OCI-LY1 (cell line): ENCODE measurements around the gene OVOL1.

Experiments used
- H2AFZ ChIP-seq: fragments of 200-600 bp; sonication (generic), shearing (Covaris generic); 2 replicates; pipeline ENCODE4 v1.6.0; 2014; ENCODE audit warnings: antibody characterized with exemption, mild to moderate bottlenecking, low read length
- H3F3A ChIP-seq: fragments of 200-600 bp; sonication (generic), shearing (Covaris generic); 2 replicates; pipeline ENCODE4 v1.6.0; 2014; ENCODE audit warnings: mild to moderate bottlenecking, antibody characterized with exemption, low read length, moderate library complexity; ENCODE audit not compliant: insufficient read depth
- H3K27ac ChIP-seq: fragments of 200-600 bp; sonication (generic); 2 replicates; pipeline ENCODE4 v1.5.1; 2014; ENCODE audit warnings: low read length, mixed run types, mild to moderate bottlenecking, low read depth; ENCODE audit not compliant: poor library complexity, severe bottlenecking
- H3K27me3 ChIP-seq: fragments of 200-600 bp; sonication (generic); 2 replicates; pipeline ENCODE4 v1.6.0; 2014; ENCODE audit warnings: antibody characterized with exemption, mild to moderate bottlenecking, low read length, moderate library complexity; ENCODE audit not compliant: insufficient read depth
- H3K36me3 ChIP-seq: fragments of 200-600 bp; sonication (generic); 2 replicates; pipeline ENCODE4 v1.6.1; 2014; ENCODE audit warnings: mild to moderate bottlenecking, antibody characterized with exemption, low read length, moderate library complexity, mixed read lengths; ENCODE audit not compliant: insufficient read depth
- H3K4me1 ChIP-seq: fragments of 200-600 bp; sonication (generic); 2 replicates; pipeline ENCODE4 v1.5.1; 2014; ENCODE audit warnings: mild to moderate bottlenecking, low read length, moderate library complexity; ENCODE audit not compliant: insufficient read depth, severe bottlenecking
- H3K4me2 ChIP-seq: fragments of 200-600 bp; sonication (generic), shearing (Covaris generic); 2 replicates; pipeline ENCODE4 v1.6.1; 2014; ENCODE audit warnings: low read length
- H3K4me3 ChIP-seq: fragments of 200-600 bp; sonication (generic); 2 replicates; pipeline ENCODE4 v1.5.1; 2014; ENCODE audit warnings: low read length, low read depth, mild to moderate bottlenecking, mixed read lengths; ENCODE audit not compliant: poor library complexity, severe bottlenecking
- H3K79me2 ChIP-seq: fragments of 200-600 bp; shearing (Covaris generic); 2 replicates; pipeline ENCODE4 v1.6.1; 2016; ENCODE audit warnings: mixed run types, low read length, mixed read lengths; ENCODE audit not compliant: insufficient read depth
- H3K9ac ChIP-seq: fragments of 200-600 bp; sonication (generic), shearing (Covaris generic); 2 replicates; pipeline ENCODE4 v1.6.1; 2014; ENCODE audit warnings: mild to moderate bottlenecking, low read length, mixed read lengths
- H3K9me2 ChIP-seq: fragments of 200-600 bp; sonication (generic), shearing (Covaris generic); 2 replicates; pipeline ENCODE4 v1.6.1; 2014; ENCODE audit warnings: low read depth, mild to moderate bottlenecking, low read length, mixed read lengths
- H3K9me3 ChIP-seq: fragments of 200-600 bp; shearing (Covaris generic); 2 replicates; pipeline ENCODE4 v1.6.1; 2014; ENCODE audit warnings: low read length, mixed read lengths
- H4K20me1 ChIP-seq: fragments of 200-600 bp; sonication (generic), shearing (Covaris generic); 2 replicates; pipeline ENCODE4 v1.6.0; 2016; ENCODE audit warnings: mild to moderate bottlenecking, low read length; ENCODE audit not compliant: insufficient read depth
- EZH2 ChIP-seq: fragments of 200-600 bp; sonication (generic), shearing (Covaris generic); IDR thresholded peaks from 2 replicates; pipeline ENCODE4 v1.8.0; 2017; ENCODE audit warnings: borderline replicate concordance, mixed run types, mild to moderate bottlenecking, antibody characterized with exemption, low read length, moderate library complexity, mixed read lengths
- TF ChIP-seq, protein P1 (sequence below): fragments of 200-600 bp; sonication (generic), shearing (Covaris generic); IDR thresholded peaks from 2 replicates; pipeline ENCODE4 v1.5.1; 2017; ENCODE audit warnings: mild to moderate bottlenecking, antibody characterized with exemption, low read length, moderate library complexity, mixed read lengths

The OVOL1 gene

DNA sequence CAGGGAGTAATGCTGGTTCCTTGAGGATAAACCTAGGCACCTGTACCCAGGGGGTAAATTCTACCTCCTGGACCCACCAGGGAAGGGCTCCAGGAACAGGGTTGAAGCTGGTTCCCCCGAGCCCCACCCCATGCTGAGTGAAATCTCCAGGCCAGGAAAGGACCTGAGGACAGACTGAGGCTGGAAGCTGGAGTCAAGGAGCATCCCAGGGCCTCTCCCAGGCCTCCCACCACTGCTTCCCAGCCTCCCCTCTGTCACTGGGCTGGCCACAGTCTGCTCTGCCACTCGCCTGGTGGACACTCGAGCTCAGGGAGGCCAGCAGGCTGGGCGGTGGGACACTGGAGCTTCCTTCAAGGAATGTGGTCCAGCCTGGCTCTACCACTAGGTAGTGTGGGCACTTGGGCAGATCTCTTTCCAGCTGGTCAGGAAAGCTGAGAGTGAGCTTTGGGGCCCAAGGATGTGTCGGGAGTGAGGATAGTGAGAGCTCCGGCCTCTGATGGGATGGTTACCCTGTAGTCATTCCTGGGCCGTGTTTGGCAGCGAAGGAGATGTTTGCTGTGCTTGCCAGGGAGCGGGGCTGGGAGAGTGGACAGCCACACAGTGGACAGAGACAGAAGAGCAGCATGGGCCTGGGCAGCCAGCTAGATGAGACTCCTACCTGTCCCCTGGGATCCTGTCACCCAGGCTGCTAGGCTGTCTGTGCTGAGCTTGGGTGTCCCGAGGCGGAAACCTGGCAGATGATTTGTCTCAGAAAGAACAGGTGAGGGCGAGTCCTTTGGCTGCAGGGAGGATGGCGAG lies 3.4 kb downstream of the OVOL1 start:
- Histone ChIP-seq H3K4me1 (peaks cover 24% of the 10 kb centered on the region), H3K9ac (no peak overlapping the region), H3K79me2 (no peaks in the 10 kb centered on the region), H3K4me3 (no peak overlapping the region), H3K27me3 (peaks cover 28% of the 10 kb centered on the region), H3K36me3 (no peaks in the 10 kb centered on the region), H3F3A (no peaks in the 10 kb centered on the region), H4K20me1 (no peaks in the 10 kb centered on the region), H3K9me2 (no peaks in the 10 kb centered on the region), H2AFZ (no peak overlapping the region), H3K9me3 (no peaks in the 10 kb centered on the region), H3K4me2 (no peak overlapping the region), H3K27ac (no peak overlapping the region)
- TF ChIP-seq, protein P1, sequence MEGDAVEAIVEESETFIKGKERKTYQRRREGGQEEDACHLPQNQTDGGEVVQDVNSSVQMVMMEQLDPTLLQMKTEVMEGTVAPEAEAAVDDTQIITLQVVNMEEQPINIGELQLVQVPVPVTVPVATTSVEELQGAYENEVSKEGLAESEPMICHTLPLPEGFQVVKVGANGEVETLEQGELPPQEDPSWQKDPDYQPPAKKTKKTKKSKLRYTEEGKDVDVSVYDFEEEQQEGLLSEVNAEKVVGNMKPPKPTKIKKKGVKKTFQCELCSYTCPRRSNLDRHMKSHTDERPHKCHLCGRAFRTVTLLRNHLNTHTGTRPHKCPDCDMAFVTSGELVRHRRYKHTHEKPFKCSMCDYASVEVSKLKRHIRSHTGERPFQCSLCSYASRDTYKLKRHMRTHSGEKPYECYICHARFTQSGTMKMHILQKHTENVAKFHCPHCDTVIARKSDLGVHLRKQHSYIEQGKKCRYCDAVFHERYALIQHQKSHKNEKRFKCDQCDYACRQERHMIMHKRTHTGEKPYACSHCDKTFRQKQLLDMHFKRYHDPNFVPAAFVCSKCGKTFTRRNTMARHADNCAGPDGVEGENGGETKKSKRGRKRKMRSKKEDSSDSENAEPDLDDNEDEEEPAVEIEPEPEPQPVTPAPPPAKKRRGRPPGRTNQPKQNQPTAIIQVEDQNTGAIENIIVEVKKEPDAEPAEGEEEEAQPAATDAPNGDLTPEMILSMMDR: no peak
- no peak for TF ChIP-seq EZH2

DNA sequence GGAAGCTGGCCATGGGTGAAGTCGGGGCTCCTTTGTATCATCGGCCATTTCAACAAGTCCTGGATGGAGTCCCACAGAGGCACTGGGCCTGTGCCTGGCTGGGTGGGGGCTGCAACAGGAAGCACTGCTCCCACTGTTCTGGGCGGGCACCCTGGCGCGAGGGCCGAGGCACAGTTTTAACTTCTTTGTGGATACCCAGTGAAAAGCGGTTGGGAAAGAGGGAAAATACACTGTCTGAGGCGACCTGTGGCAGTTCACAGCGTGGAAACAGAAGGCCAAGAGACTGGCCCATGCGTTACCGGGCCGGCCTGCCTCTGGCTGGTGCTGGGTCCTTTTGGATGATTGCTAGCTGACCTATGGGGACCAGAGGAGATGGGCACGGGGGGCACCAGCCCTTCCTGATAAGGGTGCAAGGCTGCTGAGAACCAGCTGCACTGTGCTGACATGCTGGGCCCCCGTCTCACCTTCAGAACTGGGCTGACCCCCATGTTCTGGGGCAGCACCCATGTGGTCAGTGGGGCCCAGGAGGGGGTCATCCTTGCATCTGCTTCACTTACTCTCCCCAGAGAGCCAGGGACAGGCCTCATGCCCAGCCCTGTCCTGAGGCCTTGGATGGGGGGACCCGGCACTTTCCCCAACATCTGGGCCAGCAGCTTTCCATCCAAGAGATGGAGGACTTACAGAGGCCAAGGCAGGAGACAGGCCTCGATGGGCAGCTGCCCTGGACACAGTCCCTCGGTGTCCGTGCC lies 4.2 kb downstream of the OVOL1 start:
- Histone ChIP-seq H3K27me3 (peaks cover 24% of the 10 kb centered on the region), H2AFZ (no peak overlapping the region), H3K79me2 (no peaks in the 10 kb centered on the region), H3K9ac (no peak overlapping the region), H3K9me2 (no peaks in the 10 kb centered on the region), H3K9me3 (no peaks in the 10 kb centered on the region), H4K20me1 (no peaks in the 10 kb centered on the region), H3F3A (no peaks in the 10 kb centered on the region), H3K27ac (no peak overlapping the region), H3K4me1 (peaks cover 24% of the 10 kb centered on the region), H3K4me2 (no peak overlapping the region; the same call in 1 of the 2 replicates), H3K36me3 (no peaks in the 10 kb centered on the region), H3K4me3 (no peak overlapping the region)
- TF ChIP-seq, protein P1: no peak
- TF ChIP-seq EZH2: no peak

DNA sequence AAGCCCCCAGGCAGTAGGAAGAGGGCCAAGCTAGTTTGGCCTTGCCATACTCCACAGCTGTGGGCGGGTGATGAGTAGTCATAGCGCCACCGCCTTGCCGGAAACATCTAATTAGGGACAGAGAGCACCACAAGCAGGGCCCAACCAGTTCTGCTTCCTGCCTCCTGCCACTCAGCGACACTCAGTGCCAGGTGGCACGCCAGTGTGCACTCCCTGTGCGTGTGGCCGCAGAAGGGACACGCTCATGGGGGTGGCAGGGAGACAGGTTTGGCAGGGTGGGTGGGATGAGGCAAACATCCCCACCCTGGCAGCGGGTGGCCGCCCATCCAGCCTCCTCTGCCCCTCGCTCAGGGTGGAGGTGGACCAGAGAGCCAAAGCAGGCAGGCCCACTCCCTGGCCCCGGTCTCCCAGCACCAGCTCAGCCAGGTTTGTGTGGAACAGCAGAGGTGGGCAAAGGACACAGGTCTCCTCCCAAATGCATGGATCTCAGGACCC lies 4.9 kb downstream of the OVOL1 start:
- no peaks in the 10 kb centered on the region for H3K36me3 ChIP-seq
- TF ChIP-seq, protein P1: no peak
- TF ChIP-seq EZH2: no peak
- no peaks in the 10 kb centered on the region for H3F3A ChIP-seq
- H2AFZ ChIP-seq: no peak overlapping the region
- peaks cover 23% of the 10 kb centered on the region for H3K27me3 ChIP-seq
- H3K9ac ChIP-seq: no peak overlapping the region
- no peak overlapping the region for H3K4me3 ChIP-seq
- H3K9me3 ChIP-seq: no peaks in the 10 kb centered on the region
- no peak overlapping the region; the same call in 1 of the 2 replicates for H3K4me2 ChIP-seq
- H3K4me1 ChIP-seq: peaks cover 24% of the 10 kb centered on the region
- no peaks in the 10 kb centered on the region for H3K9me2 ChIP-seq
- no peaks in the 10 kb centered on the region for H3K79me2 ChIP-seq
- H4K20me1 ChIP-seq: no peaks in the 10 kb centered on the region
- H3K27ac ChIP-seq: no peak overlapping the region
